Loucy (cell line): ENCODE measurements around the gene LCT.
A peak's percentile ranks its signal among the peaks of the same experiment; 100 is the strongest.

Experiments used
- EZH2phosphoT487 ChIP-seq: fragments of 200-600 bp; IDR thresholded peaks from 2 replicates; pipeline ENCODE4 v1.6.1; 2018; ENCODE audit warnings: antibody characterized with exemption, mild to moderate bottlenecking, moderate library complexity, borderline replicate concordance
- TF ChIP-seq, protein P1 (sequence below): fragments of 200-600 bp; sonication (generic); conservative IDR thresholded peaks from 2 replicates; pipeline ENCODE4 v1.5.1; 2014; ENCODE audit warnings: mild to moderate bottlenecking, antibody characterized with exemption, low read length

DNA sequence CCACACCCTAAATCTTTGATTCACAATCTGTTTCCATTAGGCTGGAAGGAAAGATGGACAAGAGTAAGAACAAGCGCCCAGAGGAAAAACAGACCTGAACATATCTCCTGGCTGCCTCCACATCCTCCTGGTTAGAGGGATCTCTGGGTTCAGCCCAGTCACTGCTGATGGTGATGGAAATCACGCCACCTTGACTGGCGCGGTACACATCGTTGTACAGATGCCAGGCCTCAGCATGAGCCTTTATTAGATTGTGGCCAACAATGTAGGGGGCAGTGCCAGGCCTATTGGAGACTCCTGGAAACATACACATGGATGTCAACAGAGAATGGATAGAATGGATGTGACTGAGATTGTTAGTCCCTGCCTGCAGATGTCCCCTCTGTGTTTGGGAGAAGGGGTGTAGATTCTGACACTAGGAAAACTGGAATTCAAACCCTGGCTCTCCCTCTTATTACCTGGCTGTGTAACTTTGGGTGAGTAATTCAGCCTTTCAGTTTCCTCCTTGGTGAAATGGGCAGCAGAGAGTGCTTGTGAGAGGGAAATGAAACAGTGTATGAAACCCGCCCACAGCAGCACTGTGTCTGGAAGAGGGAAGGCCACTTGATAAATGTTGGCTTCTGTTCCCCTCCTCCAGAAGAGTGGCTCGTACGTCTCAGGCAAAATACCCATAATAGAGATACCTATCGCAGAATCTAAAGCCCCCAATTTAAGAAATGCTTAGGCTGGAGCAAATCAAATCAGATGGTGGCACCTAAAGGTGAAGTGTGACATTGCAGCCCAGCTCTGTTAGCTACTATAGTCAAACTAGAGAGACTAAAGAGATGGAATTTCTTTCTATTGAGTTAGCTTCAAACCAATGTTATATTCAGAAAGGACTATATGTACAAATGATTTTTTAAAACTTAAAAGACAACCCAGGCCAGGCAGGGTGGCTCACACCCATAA is 36.2 kb downstream of the LCT start:
- TF ChIP-seq, protein P1, sequence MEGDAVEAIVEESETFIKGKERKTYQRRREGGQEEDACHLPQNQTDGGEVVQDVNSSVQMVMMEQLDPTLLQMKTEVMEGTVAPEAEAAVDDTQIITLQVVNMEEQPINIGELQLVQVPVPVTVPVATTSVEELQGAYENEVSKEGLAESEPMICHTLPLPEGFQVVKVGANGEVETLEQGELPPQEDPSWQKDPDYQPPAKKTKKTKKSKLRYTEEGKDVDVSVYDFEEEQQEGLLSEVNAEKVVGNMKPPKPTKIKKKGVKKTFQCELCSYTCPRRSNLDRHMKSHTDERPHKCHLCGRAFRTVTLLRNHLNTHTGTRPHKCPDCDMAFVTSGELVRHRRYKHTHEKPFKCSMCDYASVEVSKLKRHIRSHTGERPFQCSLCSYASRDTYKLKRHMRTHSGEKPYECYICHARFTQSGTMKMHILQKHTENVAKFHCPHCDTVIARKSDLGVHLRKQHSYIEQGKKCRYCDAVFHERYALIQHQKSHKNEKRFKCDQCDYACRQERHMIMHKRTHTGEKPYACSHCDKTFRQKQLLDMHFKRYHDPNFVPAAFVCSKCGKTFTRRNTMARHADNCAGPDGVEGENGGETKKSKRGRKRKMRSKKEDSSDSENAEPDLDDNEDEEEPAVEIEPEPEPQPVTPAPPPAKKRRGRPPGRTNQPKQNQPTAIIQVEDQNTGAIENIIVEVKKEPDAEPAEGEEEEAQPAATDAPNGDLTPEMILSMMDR: peak; percentile 35
- TF ChIP-seq EZH2phosphoT487: no peak
